CD14-positive monocyte (primary cell): ENCODE measurements around the gene DNAJB5. TPM values are rescaled to one million over a fixed set of nuclear protein-coding genes. Genes with fewer than 3 reads are reported as not detected.

Experiments
- DNase-seq, 3 donors: peaks; one replicate each; pipeline ENCODE4 v3.0.0-alpha.2; 2011 to 2022
- H2AFZ ChIP-seq: 2 replicates; pipeline ENCODE4 v1.6.0; 2012; ENCODE audit warnings: mild to moderate bottlenecking, low read depth, low read length, inconsistent platforms; ENCODE audit not compliant: insufficient read depth, poor library complexity, severe bottlenecking
- H3K27ac ChIP-seq, 2 donors: 1 replicate in 1 of 2; 2 replicates in 1 of 2; pipeline ENCODE4 v1.5.1; 2012 to 2013; ENCODE audit warnings: low read length in 2 of 2, control low read depth in 1 of 2, inconsistent platforms in 1 of 2, low read depth in 1 of 2, mild to moderate bottlenecking in 1 of 2
- H3K27me3 ChIP-seq, 2 donors: one replicate each; pipeline versions ENCODE4 v1.6.0 to v1.6.1; 2011 to 2013; ENCODE audit warnings: low read length in 2 of 2; ENCODE audit not compliant: control insufficient read depth in 2 of 2, insufficient read depth in 2 of 2
- H3K36me3 ChIP-seq, 2 donors: replicated peaks in 1 of 2; 1 replicate in 1 of 2; 2 replicates in 1 of 2; pipeline versions ENCODE4 v1.5.1 to v1.6.1; 2012 to 2013; ENCODE audit warnings: low read length in 2 of 2, control low read depth in 1 of 2, inconsistent platforms in 1 of 2, mild to moderate bottlenecking in 1 of 2; ENCODE audit not compliant: insufficient read depth in 2 of 2, control insufficient read depth in 1 of 2
- H3K4me1 ChIP-seq, 2 donors: 1 replicate in 1 of 2; 2 replicates in 1 of 2; pipeline versions ENCODE4 v1.5.1 to v1.6.1; 2012 to 2013; ENCODE audit warnings: low read length in 2 of 2, control low read depth in 1 of 2, inconsistent platforms in 1 of 2, mild to moderate bottlenecking in 1 of 2, moderate library complexity in 1 of 2; ENCODE audit not compliant: insufficient read depth in 2 of 2, control insufficient read depth in 1 of 2
- H3K4me2 ChIP-seq: replicated peaks from 2 replicates; pipeline ENCODE3; 2012; ENCODE audit warnings: low read length, moderate library complexity, mild to moderate bottlenecking; ENCODE audit not compliant: poor library complexity, severe bottlenecking; ENCODE audit errors: extremely low read depth
- H3K4me3 ChIP-seq, 3 experiments: fragments of 200-600 bp in 1 of 3; sonication (generic) in 1 of 3; replicated peaks in 1 of 3; 1 replicate in 2 of 3; 2 replicates in 1 of 3; pipeline ENCODE4 v1.5.1; 2011 to 2013; ENCODE audit warnings: low read length in 3 of 3, mild to moderate bottlenecking in 3 of 3, control low read depth in 2 of 3, low read depth in 2 of 3, inconsistent platforms in 1 of 3, moderate library complexity in 1 of 3
- H3K79me2 ChIP-seq: 2 replicates; pipeline ENCODE4 v1.6.0; 2012; ENCODE audit warnings: mild to moderate bottlenecking, control low read depth, inconsistent platforms, low read length, moderate library complexity; ENCODE audit not compliant: insufficient read depth
- H3K9ac ChIP-seq: 2 replicates; pipeline ENCODE4 v1.6.0; 2017; ENCODE audit warnings: low read length, mild to moderate bottlenecking; ENCODE audit not compliant: insufficient read depth, poor library complexity, severe bottlenecking
- H3K9me3 ChIP-seq, 2 donors: replicated peaks in 1 of 2; 1 replicate in 1 of 2; 2 replicates in 1 of 2; pipeline versions ENCODE4 v1.5.1 to v1.6.1; 2012 to 2013; ENCODE audit warnings: low read length in 2 of 2, control low read depth in 1 of 2; ENCODE audit not compliant: control insufficient read depth in 1 of 2, insufficient read depth in 1 of 2
- H4K20me1 ChIP-seq: 2 replicates; pipeline ENCODE4 v1.6.0; 2012; ENCODE audit warnings: mild to moderate bottlenecking, low read length, control low read depth, moderate library complexity; ENCODE audit not compliant: insufficient read depth
- H3K27ac Mint-ChIP-seq, 7 donors: one replicate each; pipeline ENCODE4 v1.8.0; 2020; ENCODE audit warnings: mild to moderate bottlenecking in 7 of 7, mixed read lengths in 7 of 7, moderate library complexity in 6 of 7, inconsistent platforms in 2 of 7
- H3K27me3 Mint-ChIP-seq, 3 donors: one replicate each; pipeline ENCODE4 v1.8.0; 2021 to 2022; ENCODE audit warnings: low read depth in 3 of 3, mild to moderate bottlenecking in 3 of 3, mixed read lengths in 3 of 3, moderate library complexity in 3 of 3, inconsistent platforms in 1 of 3
- H3K36me3 Mint-ChIP-seq, 2 donors: one replicate each; pipeline ENCODE4 v1.8.0; 2020; ENCODE audit warnings: mixed read lengths in 2 of 2, inconsistent platforms in 1 of 2, mild to moderate bottlenecking in 1 of 2
- H3K4me1 Mint-ChIP-seq: one replicate; pipeline ENCODE4 v1.8.0; 2020; ENCODE audit warnings: mild to moderate bottlenecking, mixed read lengths
- H3K4me3 Mint-ChIP-seq, 2 donors: one replicate each; pipeline ENCODE4 v1.8.0; 2020; ENCODE audit warnings: mild to moderate bottlenecking in 2 of 2, mixed read lengths in 2 of 2, moderate library complexity in 1 of 2
- H3K9me3 Mint-ChIP-seq, 7 donors: one replicate each; pipeline ENCODE4 v1.8.0; 2020 to 2022; ENCODE audit warnings: mixed read lengths in 7 of 7, mild to moderate bottlenecking in 6 of 7, moderate library complexity in 6 of 7, inconsistent platforms in 2 of 7
- CTCF ChIP-seq: fragments of 200-600 bp; IDR thresholded peaks from one replicate; pipeline ENCODE4 v1.8.0; 2022; ENCODE audit warnings: antibody characterized with exemption, mild to moderate bottlenecking
- WGBS: methylation state at CpG from one replicate; pipeline ENCODE4 v1.1.5; 2013; ENCODE audit warnings: missing lambda C conversion rate; ENCODE audit not compliant: insufficient coverage; 5-methylcytosine and 5-hydroxymethylcytosine counted together
- intact Hi-C, 2 donors: fragments of 100-400 bp; cut with micrococcal nuclease; formaldehyde crosslinking; loops; one replicate each; pipeline versions ENCODE4 v1.15.0 to v1.15.1; 2023
- polyA plus RNA-seq, 3 donors: library from polyadenylated mRNA; depleted of rRNA in 1 of 3; unstranded in 2 of 3; stranded (reverse) in 1 of 3; fragments of 300-500 nt in 2 of 3; fragments of >200 nt in 1 of 3; fragmentation: Illumina TruSeq in 2 of 3; gene quantifications; 1 replicate in 2 of 3; 2 replicates in 1 of 3; pipeline ENCODE4 v1.2.3, GENCODE V29; 2012 to 2021

DNAJB5 gene
- polyA plus RNA-seq, 3 donors: 0.66 to 1.9 (median 0.84) TPM

GRCh38 chr9:34983209-34983608 lies 6.3 kb upstream of the DNAJB5 start:
- DNase-seq: peak in 2 of 3 donors; percentile 62 to 69
- H3K36me3 Mint-ChIP-seq: no peaks in the 10 kb centered on the region
- peaks cover 78% of the 10 kb centered on the region for H3K4me1 Mint-ChIP-seq

GRCh38 chr9:34984049-34984448 lies 5.5 kb upstream of the DNAJB5 start:
- H3K4me1 Mint-ChIP-seq: peaks cover 86% of the 10 kb centered on the region
- intact Hi-C loops: loop anchor here (2.0 to 10.0 kb wide), 3 partner anchors 83 to 319 kb away; partner anchors contain the start of genes CCL27 (in 1 of the 2), FANCG (in 1 of the 2) and VCP (in 1 of the 2)
- H3K27ac Mint-ChIP-seq: peak overlapping the region in 4 of 7 donors; percentile 18 to 94 (median 88)
- Histone ChIP-seq H3K4me1 (peaks cover 84% of the 10 kb centered on the region in 2 donors), H3K9me3 (no peaks in the 10 kb centered on the region), H4K20me1 (no peaks in the 10 kb centered on the region), H3K4me3 (no peak overlapping the region), H2AFZ (no peak overlapping the region), H3K79me2 (no peaks in the 10 kb centered on the region), H3K27ac (no peak overlapping the region), H3K9ac (no peak overlapping the region), H3K27me3 (no peaks in the 10 kb centered on the region), H3K4me2 (no peak overlapping the region), H3K36me3 (no peaks in the 10 kb centered on the region)
- peaks cover 0 to 4% (median 0%) of the 10 kb centered on the region in 7 donors for H3K9me3 Mint-ChIP-seq
- H3K27me3 Mint-ChIP-seq: peaks cover 2 to 14% (median 13%) of the 10 kb centered on the region in 3 donors
- H3K36me3 Mint-ChIP-seq: no peaks in the 10 kb centered on the region
- no peak overlapping the region for H3K4me3 Mint-ChIP-seq
- no CpG with 5 or more reads among the region's 1 CpG for WGBS
- no peak for TF ChIP-seq CTCF
- DNase-seq: peak in 1 of 3 donors; percentile 9

More at GRCh38 chr9:34983209-34983608, 6.3 kb upstream of the DNAJB5 start:
- H3K27ac ChIP-seq: peak overlapping the region; percentile 24 to 70
- H3K36me3 ChIP-seq: no peaks in the 10 kb centered on the region
- WGBS: 20% methylated on average over 1 of the region's 2 CpGs
- peak overlapping the region in 1 of 3 experiments; percentile 45 for H3K4me3 ChIP-seq
- H3K9ac ChIP-seq: no peak overlapping the region
- H3K79me2 ChIP-seq: no peaks in the 10 kb centered on the region
- H3K9me3 ChIP-seq: no peaks in the 10 kb centered on the region
- H2AFZ ChIP-seq: no peak overlapping the region
- TF ChIP-seq CTCF: no peak
- Mint-ChIP-seq H3K27me3 (peaks cover 2 to 9% (median 8%) of the 10 kb centered on the region in 3 donors), H3K4me3 (peak overlapping the region in 1 of 2 donors; percentile 75), H3K9me3 (peaks cover 0 to 4% (median 0%) of the 10 kb centered on the region in 7 donors), H3K27ac (peak overlapping the region; percentile 85 to 97 (median 94))
- no peaks in the 10 kb centered on the region for H4K20me1 ChIP-seq
- H3K4me1 ChIP-seq: peaks cover 76% of the 10 kb centered on the region in 2 donors
- H3K4me2 ChIP-seq: peak overlapping the region; percentile 53
- H3K27me3 ChIP-seq: no peaks in the 10 kb centered on the region
- intact Hi-C loops: loop anchor here in 1 of 2 donors (10.0 kb wide), 2 partner anchors 92 to 318 kb away; partner anchors contain the start of genes CCL27, FANCG and VCP
